AG04450 (cell line): ENCODE data around the gene CASP7. TPM values are rescaled to one million over a fixed set of nuclear protein-coding genes. Genes with fewer than 3 reads are reported as not detected.

Source experiments
- CTCF ChIA-PET: fragments of 300-600, 350-600 bp; formaldehyde crosslinking; extraction: SDS; loops from one replicate; lab custom pipeline; 2022; ENCODE audit warnings: antibody characterized with exemption, inconsistent platforms; lab: Charles Lee
- POLR2A ChIA-PET: fragments of 350-600 bp; formaldehyde crosslinking; extraction: SDS; loops from one replicate; lab custom pipeline; 2021; ENCODE audit warnings: antibody characterized with exemption, inconsistent platforms; lab: Yijun Ruan, JAX
- DNase-seq: peaks from one replicate; pipeline ENCODE4 v3.0.0-alpha.2; 2011; ENCODE audit warnings: low read depth, low spot score
- H3K27ac ChIP-seq: one replicate; pipeline ENCODE4 v1.5.1; 2012; ENCODE audit warnings: low read depth, low read length, control low read depth
- H3K27me3 ChIP-seq: one replicate; pipeline ENCODE4 v1.6.0; 2012; ENCODE audit warnings: low read length; ENCODE audit not compliant: control insufficient read depth, insufficient read depth
- H3K4me3 ChIP-seq: 2 replicates; pipeline ENCODE4 v1.5.1; 2011; ENCODE audit warnings: mild to moderate bottlenecking, low read depth, low read length, control low read depth
- H3K9me3 ChIP-seq: 2 replicates; pipeline ENCODE4 v1.5.1; 2012; ENCODE audit warnings: low read length; ENCODE audit not compliant: control insufficient read depth, insufficient read depth
- polyA plus RNA-seq: library from polyadenylated mRNA; depleted of rRNA; stranded (reverse); fragments of >200 nt; gene quantifications from 2 replicates; pipeline ENCODE4 v1.2.3, GENCODE V29; 2011
- TF ChIP-seq, protein P1 (sequence below): IDR thresholded peaks from 2 replicates; pipeline ENCODE4 v1.5.1; 2011; ENCODE audit warnings: low read depth, low read length, control low read depth, inconsistent platforms

Gene CASP7
- polyA plus RNA-seq, 1 experiment = 33.7 TPM

DNA sequence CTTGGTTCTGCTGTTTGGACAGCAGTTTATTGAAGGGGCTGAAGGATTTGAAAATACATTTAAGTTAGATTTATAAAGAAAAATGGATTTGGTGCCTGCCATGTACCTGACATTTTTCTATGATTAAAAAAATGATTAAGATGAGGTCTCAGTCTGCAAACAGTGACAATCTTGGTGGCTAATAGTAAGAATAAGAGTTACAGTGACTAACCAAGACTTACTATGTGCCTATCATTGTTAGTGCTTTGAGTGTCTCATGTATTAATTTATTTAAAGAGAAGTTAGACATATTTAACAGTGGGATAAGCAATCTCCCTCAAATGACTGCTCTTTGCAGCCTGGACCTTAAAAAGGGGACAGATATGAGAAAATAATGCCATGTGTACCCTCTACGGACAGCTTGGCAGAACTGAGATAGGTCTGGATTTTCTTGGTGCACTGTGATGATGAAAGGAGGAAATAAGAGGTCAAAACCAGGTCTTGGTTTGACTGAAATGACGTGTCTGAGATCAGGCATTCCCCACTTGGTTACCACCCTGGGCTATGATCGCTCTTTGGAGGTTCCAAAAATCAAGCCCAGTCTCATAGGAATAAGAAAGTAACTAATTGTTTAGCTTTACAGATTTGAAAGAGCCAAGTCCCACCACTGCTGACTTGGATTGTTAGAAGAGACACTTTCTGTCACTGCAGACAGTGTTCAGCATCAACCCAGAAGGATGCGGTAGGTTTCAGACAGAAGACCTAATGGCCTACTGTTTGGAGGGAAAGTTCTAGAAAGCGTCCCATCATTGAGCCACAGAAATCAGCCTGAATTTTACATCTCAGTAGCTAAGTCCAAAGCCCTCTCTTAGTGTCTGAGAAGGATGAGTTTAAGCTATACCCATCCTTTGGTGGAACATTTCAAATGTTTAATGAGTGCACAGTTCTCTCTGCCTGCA lies 2.1 kb downstream of the CASP7 start:
- DNase-seq = no peak
- Histone ChIP-seq H3K27me3 (no peaks in the 10 kb centered on the region), H3K4me3 (no peak overlapping the region), H3K9me3 (no peaks in the 10 kb centered on the region; the same call in 1 of the 2 replicates), H3K27ac (no peak overlapping the region)
- TF ChIP-seq, protein P1, sequence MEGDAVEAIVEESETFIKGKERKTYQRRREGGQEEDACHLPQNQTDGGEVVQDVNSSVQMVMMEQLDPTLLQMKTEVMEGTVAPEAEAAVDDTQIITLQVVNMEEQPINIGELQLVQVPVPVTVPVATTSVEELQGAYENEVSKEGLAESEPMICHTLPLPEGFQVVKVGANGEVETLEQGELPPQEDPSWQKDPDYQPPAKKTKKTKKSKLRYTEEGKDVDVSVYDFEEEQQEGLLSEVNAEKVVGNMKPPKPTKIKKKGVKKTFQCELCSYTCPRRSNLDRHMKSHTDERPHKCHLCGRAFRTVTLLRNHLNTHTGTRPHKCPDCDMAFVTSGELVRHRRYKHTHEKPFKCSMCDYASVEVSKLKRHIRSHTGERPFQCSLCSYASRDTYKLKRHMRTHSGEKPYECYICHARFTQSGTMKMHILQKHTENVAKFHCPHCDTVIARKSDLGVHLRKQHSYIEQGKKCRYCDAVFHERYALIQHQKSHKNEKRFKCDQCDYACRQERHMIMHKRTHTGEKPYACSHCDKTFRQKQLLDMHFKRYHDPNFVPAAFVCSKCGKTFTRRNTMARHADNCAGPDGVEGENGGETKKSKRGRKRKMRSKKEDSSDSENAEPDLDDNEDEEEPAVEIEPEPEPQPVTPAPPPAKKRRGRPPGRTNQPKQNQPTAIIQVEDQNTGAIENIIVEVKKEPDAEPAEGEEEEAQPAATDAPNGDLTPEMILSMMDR = no peak
- CTCF ChIA-PET = interaction anchor here (0.6 to 1.2 kb wide), 2 partner anchors 23 to 28 kb away, joined by 3 to 5 read pairs; no protein-coding TSS in a partner anchor
- POLR2A ChIA-PET = interaction anchor here (1.3 kb wide), 1 partner anchor 27 kb away, joined by 3 read pairs; no protein-coding TSS in a partner anchor

DNA sequence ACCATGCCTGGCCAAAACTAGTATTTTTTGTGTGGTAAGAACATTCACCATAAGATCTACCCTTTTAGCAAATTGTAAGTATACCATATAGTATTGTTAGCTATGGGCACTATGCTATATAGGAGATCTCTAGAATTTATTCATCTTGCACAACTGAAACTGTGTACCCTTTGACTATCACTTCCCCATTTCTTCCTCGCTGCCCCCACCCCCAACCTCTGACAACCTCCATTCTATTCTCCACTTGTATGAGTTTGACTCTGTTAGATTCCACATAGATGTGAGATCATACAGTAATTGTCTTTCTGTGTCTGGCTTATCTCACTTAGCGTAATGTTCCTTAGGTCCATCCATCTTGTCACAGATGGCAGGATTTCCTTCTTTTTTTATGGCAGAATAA lies 3.6 kb downstream of the CASP7 start:
- POLR2A ChIA-PET = no interaction called here
- H3K27me3 ChIP-seq = no peaks in the 10 kb centered on the region
- no peak overlapping the region for H3K27ac ChIP-seq
- H3K4me3 ChIP-seq = no peak overlapping the region
- H3K9me3 ChIP-seq = no peaks in the 10 kb centered on the region; the same call in 1 of the 2 replicates
- CTCF ChIA-PET = interaction anchor here (1.5 kb wide), 1 partner anchor 21 kb away, joined by 7 read pairs; no protein-coding TSS in a partner anchor
- TF ChIP-seq, protein P1 = no peak
- DNase-seq = no peak

DNA sequence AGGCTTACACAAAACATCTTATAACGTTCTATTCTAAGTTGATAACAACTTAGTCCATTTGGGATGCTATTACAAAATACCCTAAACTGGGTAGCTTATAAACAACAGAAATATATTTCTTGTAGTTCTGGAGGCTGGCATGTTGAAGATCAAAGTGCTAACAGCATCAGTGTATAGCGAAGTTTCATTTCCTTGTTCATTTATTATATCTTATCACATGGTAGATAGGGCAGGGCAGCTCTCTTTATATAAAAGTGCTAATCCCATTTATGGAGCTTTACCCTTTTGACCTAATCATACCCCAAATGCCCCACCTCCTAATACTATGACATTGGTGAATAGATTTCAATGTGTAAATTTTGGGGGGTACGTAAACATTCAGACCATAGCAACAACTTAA lies 6.3 kb downstream of the CASP7 start:
- H3K9me3 ChIP-seq = no peaks in the 10 kb centered on the region
- POLR2A ChIA-PET = no interaction called here
- CTCF ChIA-PET = no interaction called here
- H3K27me3 ChIP-seq = no peaks in the 10 kb centered on the region
- H3K27ac ChIP-seq = no peak overlapping the region
- no peak overlapping the region for H3K4me3 ChIP-seq
- TF ChIP-seq, protein P1 = no peak
- DNase-seq = no peak

DNA sequence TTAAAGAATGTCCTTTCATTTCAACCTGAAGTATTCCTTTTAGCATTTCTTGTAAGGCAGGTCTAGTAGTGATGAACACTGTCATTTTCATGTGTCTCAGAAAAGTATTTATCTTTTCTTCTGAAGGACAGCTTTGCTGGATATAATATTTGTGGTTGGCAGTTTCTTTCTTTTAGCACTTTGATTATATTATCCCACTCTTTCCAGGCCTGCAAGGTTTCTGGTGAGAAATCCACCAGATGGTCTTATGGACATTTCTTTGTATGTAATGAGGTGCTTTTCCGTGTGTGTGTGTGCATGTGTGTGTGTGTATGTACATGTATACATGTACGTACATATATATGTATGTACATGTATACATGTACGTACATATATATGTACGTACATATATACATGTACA lies 7.3 kb downstream of the CASP7 start:
- POLR2A ChIA-PET = no interaction called here
- Histone ChIP-seq H3K27me3 (no peaks in the 10 kb centered on the region), H3K4me3 (no peak overlapping the region), H3K9me3 (peaks cover under 1% of the 10 kb centered on the region; the same call in 1 of the 2 replicates), H3K27ac (no peak overlapping the region)
- DNase-seq = no peak
- TF ChIP-seq, protein P1 = no peak
- CTCF ChIA-PET = interaction anchor here (1.0 kb wide), 1 partner anchor 8 kb away, joined by 4 read pairs; no protein-coding TSS in a partner anchor

DNA sequence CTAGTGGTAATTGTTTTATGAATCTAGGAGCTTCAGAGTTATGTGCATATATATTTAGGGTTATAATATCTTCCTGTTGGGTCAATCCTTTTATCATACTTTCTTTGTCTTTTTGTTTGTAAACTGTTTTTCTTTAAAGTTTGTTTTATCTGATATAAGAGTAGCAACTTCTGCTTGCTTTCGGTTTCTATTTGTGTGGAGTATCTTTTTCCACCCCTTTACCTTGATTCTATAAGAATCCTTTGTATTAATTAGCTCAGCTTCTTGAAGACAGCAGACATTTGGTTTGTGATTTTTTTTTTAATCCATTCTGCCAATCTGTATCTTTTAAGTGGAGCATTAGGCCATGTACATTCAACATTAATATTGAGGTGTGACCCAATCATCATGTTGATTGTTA lies 9.3 kb downstream of the CASP7 start:
- no peak for DNase-seq
- ChIA-PET POLR2A (no interaction called here), CTCF (interaction anchor here (1.5 kb wide), 1 partner anchor 16 kb away, joined by 6 read pairs; no protein-coding TSS in a partner anchor)
- Histone ChIP-seq H3K27me3 (no peaks in the 10 kb centered on the region), H3K4me3 (no peak overlapping the region), H3K9me3 (peaks cover 13% of the 10 kb centered on the region; the same call in 1 of the 2 replicates), H3K27ac (no peak overlapping the region)
- TF ChIP-seq, protein P1 = no peak
